Mucosa of rectum (tissue), 2 donors: ENCODE measurements around the gene PIP5K1C.
"Not testable (repeated sequence)": the region's sequence is repeated elsewhere in the genome, so short reads cannot be mapped to it uniquely, and the experiment has no call there.

Experiments
- H3K27ac ChIP-seq, 2 donors: one replicate each; pipeline ENCODE4 v1.7.0; 2013; ENCODE audit warnings: inconsistent platforms in 2 of 2, low read depth in 2 of 2, low read length in 2 of 2
- H3K27me3 ChIP-seq, 2 donors: one replicate each; pipeline ENCODE4 v1.7.0; 2013; ENCODE audit warnings: low read length in 2 of 2; ENCODE audit not compliant: control insufficient read depth in 2 of 2, insufficient read depth in 2 of 2
- H3K36me3 ChIP-seq, 2 donors: one replicate each; pipeline ENCODE4 v1.7.0; 2013; ENCODE audit warnings: low read length in 2 of 2; ENCODE audit not compliant: control insufficient read depth in 2 of 2, insufficient read depth in 2 of 2
- H3K4me1 ChIP-seq, 2 donors: one replicate each; pipeline ENCODE4 v1.7.0; 2013; ENCODE audit warnings: low read length in 2 of 2, mild to moderate bottlenecking in 1 of 2; ENCODE audit not compliant: control insufficient read depth in 2 of 2, insufficient read depth in 2 of 2
- H3K4me3 ChIP-seq, 2 donors: one replicate each; pipeline ENCODE4 v1.7.0; 2013; ENCODE audit warnings: low read length in 2 of 2
- H3K9ac ChIP-seq, 2 donors: one replicate each; pipeline ENCODE4 v1.7.0; 2013; ENCODE audit warnings: low read length in 2 of 2, low read depth in 1 of 2, mild to moderate bottlenecking in 1 of 2
- H3K9me3 ChIP-seq, 2 donors: one replicate each; pipeline ENCODE4 v1.7.0; 2013; ENCODE audit warnings: low read length in 2 of 2; ENCODE audit not compliant: control insufficient read depth in 2 of 2
- donor health status: healthy.
- donor health status: Normal muscosa, but diverticular disease.

Gene PIP5K1C

GRCh38 chr19:3653865-3654513 lies 46.3 kb downstream of the PIP5K1C start:
- peaks cover 30 to 40% of the 10 kb centered on the region in 2 donors for H3K36me3 ChIP-seq

GRCh38 chr19:3653081-3653795 lies 47.0 kb downstream of the PIP5K1C start:
- Histone ChIP-seq H3K27ac (no peak overlapping the region), H3K27me3 (no peaks in the 10 kb centered on the region), H3K4me1 (no peaks in the 10 kb centered on the region), H3K9me3 (no peaks in the 10 kb centered on the region), H3K9ac (no peak overlapping the region), H3K4me3 (no peak overlapping the region), H3K36me3 (peaks cover 30 to 40% of the 10 kb centered on the region in 2 donors)

More at GRCh38 chr19:3653865-3654513, 46.3 kb downstream of the PIP5K1C start:
- H3K27me3 ChIP-seq: no peaks in the 10 kb centered on the region
- H3K4me1 ChIP-seq: no peaks in the 10 kb centered on the region
- no peak overlapping the region for H3K9ac ChIP-seq
- H3K9me3 ChIP-seq: no peaks in the 10 kb centered on the region
- no peak overlapping the region for H3K4me3 ChIP-seq
- H3K27ac ChIP-seq: no peak overlapping the region

GRCh38 chr19:3652422-3652821 lies 47.8 kb downstream of the PIP5K1C start:
- Histone ChIP-seq H3K36me3 (peaks cover 30 to 34% of the 10 kb centered on the region in 2 donors), H3K4me1 (no peaks in the 10 kb centered on the region), H3K9ac (no peak overlapping the region), H3K27ac (no peak overlapping the region), H3K4me3 (no peak overlapping the region), H3K9me3 (no peaks in the 10 kb centered on the region), H3K27me3 (no peaks in the 10 kb centered on the region)

GRCh38 chr19:3651684-3652083 lies 48.6 kb downstream of the PIP5K1C start:
- Histone ChIP-seq H3K9ac (no peak overlapping the region), H3K36me3 (peaks cover 24 to 30% of the 10 kb centered on the region in 2 donors), H3K4me3 (no peak overlapping the region), H3K4me1 (no peaks in the 10 kb centered on the region), H3K27me3 (no peaks in the 10 kb centered on the region), H3K9me3 (no peaks in the 10 kb centered on the region), H3K27ac (no peak overlapping the region)

GRCh38 chr19:3649888-3650287 lies 50.4 kb downstream of the PIP5K1C start:
- Histone ChIP-seq H3K9me3 (no peaks in the 10 kb centered on the region), H3K27ac (no peak overlapping the region), H3K4me1 (no peaks in the 10 kb centered on the region), H3K36me3 (peaks cover 20 to 29% of the 10 kb centered on the region in 2 donors), H3K9ac (no peak overlapping the region), H3K27me3 (no peaks in the 10 kb centered on the region), H3K4me3 (no peak overlapping the region)

- Histone ChIP-seq H3K27ac (no peak overlapping the region), H3K4me1 (no peaks in the 10 kb centered on the region), H3K9me3 (no peaks in the 10 kb centered on the region), H3K9ac (no peak overlapping the region), H3K4me3 (no peak overlapping the region), H3K36me3 (peaks cover 17 to 29% of the 10 kb centered on the region in 2 donors), H3K27me3 (no peaks in the 10 kb centered on the region)
These were observed 52.0 kb downstream of the PIP5K1C start for GRCh38 chr19:3648037-3648905.

- H3K9me3 ChIP-seq, H3K4me1 ChIP-seq, H3K4me3 ChIP-seq, H3K27ac ChIP-seq, H3K9ac ChIP-seq, H3K27me3 ChIP-seq: not testable (repeated sequence)
- H3K36me3 ChIP-seq: peaks cover 10 to 20% of the 10 kb centered on the region in 2 donors
These were observed 53.2 kb downstream of the PIP5K1C start for GRCh38 chr19:3647102-3647501.

- Histone ChIP-seq H3K9me3 (no peaks in the 10 kb centered on the region), H3K27ac (no peak overlapping the region), H3K4me1 (no peaks in the 10 kb centered on the region), H3K36me3 (peaks cover 5 to 21% of the 10 kb centered on the region in 2 donors), H3K27me3 (no peaks in the 10 kb centered on the region), H3K4me3 (no peak overlapping the region), H3K9ac (no peak overlapping the region)
These were observed 53.8 kb downstream of the PIP5K1C start for GRCh38 chr19:3646336-3647092.

GRCh38 chr19:3645726-3646125 lies 54.5 kb downstream of the PIP5K1C start:
- Histone ChIP-seq H3K27ac (no peak overlapping the region), H3K9ac (no peak overlapping the region), H3K4me3 (no peak overlapping the region), H3K4me1 (no peaks in the 10 kb centered on the region), H3K9me3 (no peaks in the 10 kb centered on the region), H3K27me3 (no peaks in the 10 kb centered on the region), H3K36me3 (peaks cover 0 to 15% of the 10 kb centered on the region in 2 donors)
